Measurements from ENCODE around the gene ARID5A.

DNA sequence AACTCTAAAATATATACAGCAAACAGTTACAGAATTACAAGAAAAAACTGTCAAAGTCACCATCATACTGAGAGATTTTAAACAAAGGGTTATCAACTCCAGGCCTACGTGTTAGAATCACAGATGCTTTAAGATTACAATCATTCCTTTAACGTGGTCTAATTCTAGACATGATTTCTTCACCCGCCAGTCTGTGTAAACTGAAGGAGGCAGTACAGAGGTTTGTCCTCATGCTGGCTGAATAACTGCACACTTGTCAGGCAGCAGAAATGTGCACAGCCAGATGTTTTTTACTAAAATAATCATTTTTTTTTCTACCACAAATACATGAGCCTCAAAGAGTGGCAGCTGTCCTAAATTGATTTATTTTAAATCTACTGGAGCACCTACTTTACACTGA is 15.9 kb upstream of the ARID5A start:
- no peak for TF ChIP-seq POLR2AphosphoS5 (IDR thresholded peaks at IDR 0.05; ENCODE audit: low read depth, low read length)
- TF ChIP-seq TAF1 (IDR thresholded peaks at IDR 0.05; ENCODE audit: low read depth, low read length): no peak
